Measurements from ENCODE around the gene SSBP2.
A peak's percentile ranks its signal among the peaks of the same experiment; 100 is the strongest.
"Not testable (repeated sequence)": the region's sequence is repeated elsewhere in the genome, so short reads cannot be mapped to it uniquely, and the experiment has no call there.

The SSBP2 gene

GRCh38 chr5:81675420-81675819 is 75.5 kb downstream of the SSBP2 start:
- DNase-seq (ENCODE audit: low read depth in 2 of 2, low spot score in 1 of 2): no peak

- DNase-seq (ENCODE audit: low read depth in 2 of 2, low spot score in 1 of 2): no peak
Observed at GRCh38 chr5:81665795-81666194, 85.1 kb downstream of the SSBP2 start.

- DNase-seq (ENCODE audit: low read depth in 2 of 2, low spot score in 1 of 2): not testable (repeated sequence)
Observed at GRCh38 chr5:81660624-81661023, 90.3 kb downstream of the SSBP2 start.

- no peak for DNase-seq (ENCODE audit: low read depth in 2 of 2, low spot score in 1 of 2)
Observed at GRCh38 chr5:81657386-81657785, 93.5 kb downstream of the SSBP2 start.

GRCh38 chr5:81656783-81657182 is 94.1 kb downstream of the SSBP2 start:
- DNase-seq (ENCODE audit: low read depth in 2 of 2, low spot score in 1 of 2): no peak

GRCh38 chr5:81650987-81651386 is 99.9 kb downstream of the SSBP2 start:
- no peak for DNase-seq (ENCODE audit: low read depth in 2 of 2, low spot score in 1 of 2)

GRCh38 chr5:81646469-81646995 is 104.4 kb downstream of the SSBP2 start:
- DNase-seq (ENCODE audit: low read depth in 2 of 2, low spot score in 1 of 2): no peak

GRCh38 chr5:81642210-81642609 is 108.7 kb downstream of the SSBP2 start:
- DNase-seq (ENCODE audit: low read depth in 2 of 2, low spot score in 1 of 2): no peak

- no peak for DNase-seq (ENCODE audit: low read depth in 2 of 2, low spot score in 1 of 2)
Observed at GRCh38 chr5:81639556-81639955, 111.3 kb downstream of the SSBP2 start.

- DNase-seq (ENCODE audit: low read depth in 2 of 2, low spot score in 1 of 2): no peak
Observed at GRCh38 chr5:81638471-81638870, 112.4 kb downstream of the SSBP2 start.

- DNase-seq (ENCODE audit: low read depth in 2 of 2, low spot score in 1 of 2): no peak
Observed at GRCh38 chr5:81633891-81634290, 117.0 kb downstream of the SSBP2 start.

- no peak for DNase-seq (ENCODE audit: low read depth in 2 of 2, low spot score in 1 of 2)
Observed at GRCh38 chr5:81633471-81633870, 117.4 kb downstream of the SSBP2 start.

- DNase-seq (ENCODE audit: low read depth in 2 of 2, low spot score in 1 of 2): no peak
Observed at GRCh38 chr5:81632679-81633078, 118.2 kb downstream of the SSBP2 start.

GRCh38 chr5:81631621-81632020 is 119.3 kb downstream of the SSBP2 start:
- DNase-seq (ENCODE audit: low read depth in 2 of 2, low spot score in 1 of 2): no peak

GRCh38 chr5:81631124-81631523 is 119.8 kb downstream of the SSBP2 start:
- DNase-seq (ENCODE audit: low read depth in 2 of 2, low spot score in 1 of 2): peak; percentile 0

GRCh38 chr5:81630684-81631083 is 120.2 kb downstream of the SSBP2 start:
- DNase-seq (ENCODE audit: low read depth in 2 of 2, low spot score in 1 of 2): no peak

GRCh38 chr5:81629986-81630385 is 120.9 kb downstream of the SSBP2 start:
- no peak for DNase-seq (ENCODE audit: low read depth in 2 of 2, low spot score in 1 of 2)

GRCh38 chr5:81628061-81628460 is 122.8 kb downstream of the SSBP2 start:
- DNase-seq (ENCODE audit: low read depth in 2 of 2, low spot score in 1 of 2): not testable (repeated sequence)

- DNase-seq (ENCODE audit: low read depth in 2 of 2, low spot score in 1 of 2): no peak
Observed at GRCh38 chr5:81626524-81626923, 124.4 kb downstream of the SSBP2 start.

- no peak for DNase-seq (ENCODE audit: low read depth in 2 of 2, low spot score in 1 of 2)
Observed at GRCh38 chr5:81609810-81610375, 141.0 kb downstream of the SSBP2 start.

- DNase-seq (ENCODE audit: low read depth in 2 of 2, low spot score in 1 of 2): no peak
Observed at GRCh38 chr5:81608976-81609375, 141.9 kb downstream of the SSBP2 start.

GRCh38 chr5:81607693-81608092 is 143.2 kb downstream of the SSBP2 start:
- DNase-seq (ENCODE audit: low read depth in 2 of 2, low spot score in 1 of 2): no peak

GRCh38 chr5:81606150-81606549 is 144.7 kb downstream of the SSBP2 start:
- DNase-seq (ENCODE audit: low read depth in 2 of 2, low spot score in 1 of 2): no peak

All from stimulated activated CD8-positive, alpha-beta memory T cell treated with anti-CD3 and anti-CD28 coated beads, Interleukin-4, amount 100 ng/mL, for 4 hours (primary cell).